Panc1 (cell line): ENCODE data around the gene ARHGEF17. TPM values are rescaled to one million over a fixed set of nuclear protein-coding genes. Genes with fewer than 3 reads are reported as not detected.

Source experiments
- ATAC-seq: fragments of 200-7000 bp; cut with Tn5 transposase; 2 replicates; pipeline ENCODE4 v1.9.1; 2020; ENCODE audit warnings: mild to moderate bottlenecking, moderate library complexity
- BruUV-seq: library from RNA; stranded (reverse); fragments of 400-500 nt; replicated peaks from 2 replicates; lab custom pipeline; 2021; lab: Mats Ljungman, UMichigan
- CTCF ChIA-PET: fragments of 300-600 bp; sonication (Branson Sonifier 250); formaldehyde crosslinking; loops from one replicate; lab custom pipeline; 2022; ENCODE audit warnings: antibody characterized with exemption; lab: Charles Lee
- POLR2A ChIA-PET: fragments of 300-600 bp; sonication (Branson Sonifier 250); formaldehyde crosslinking; loops from one replicate; lab custom pipeline; 2022; ENCODE audit warnings: antibody characterized with exemption; lab: Charles Lee
- DNase-seq: peaks from one replicate; pipeline ENCODE4 v3.0.0-alpha.2; 2010; ENCODE audit warnings: low read depth, low spot score
- H3K27ac ChIP-seq: 2 replicates; pipeline ENCODE4 v1.5.1; 2011; ENCODE audit warnings: mild to moderate bottlenecking, low read length, inconsistent platforms
- H3K27me3 ChIP-seq: fragments of 200-500 bp; sonication (Bioruptor generic); 2 replicates; pipeline ENCODE4 v1.6.0; 2014; ENCODE audit warnings: low read length, inconsistent platforms; ENCODE audit not compliant: control insufficient read depth, insufficient read depth
- H3K36me3 ChIP-seq: fragments of 200-500 bp; sonication (Bioruptor generic); 2 replicates; pipeline ENCODE4 v1.5.1; 2014; ENCODE audit warnings: inconsistent platforms, mild to moderate bottlenecking, low read length, moderate library complexity; ENCODE audit not compliant: control insufficient read depth, insufficient read depth
- H3K4me1 ChIP-seq: 2 replicates; pipeline ENCODE4 v1.5.1; 2011; ENCODE audit warnings: inconsistent platforms, mild to moderate bottlenecking, low read length, moderate library complexity; ENCODE audit not compliant: control insufficient read depth, insufficient read depth
- H3K4me3 ChIP-seq, 2 experiments: 2 replicates each; pipeline ENCODE4 v1.5.1; 2011 to 2012; ENCODE audit warnings: low read depth in 2 of 2, low read length in 2 of 2, mild to moderate bottlenecking in 2 of 2, inconsistent platforms in 1 of 2, moderate library complexity in 1 of 2
- H3K9me3 ChIP-seq: fragments of 200-500 bp; sonication (Bioruptor generic); 2 replicates; pipeline ENCODE4 v1.5.1; 2014; ENCODE audit warnings: low read depth, mild to moderate bottlenecking, inconsistent platforms, low read length, moderate library complexity; ENCODE audit not compliant: control insufficient read depth, insufficient read depth
- POLR2AphosphoS5 ChIP-seq: IDR thresholded peaks from 2 replicates; pipeline ENCODE4 v1.6.1; 2012; ENCODE audit warnings: mild to moderate bottlenecking, low read depth, low read length, moderate library complexity
- REST ChIP-seq, 2 experiments: IDR thresholded peaks; 2 replicates each; pipeline ENCODE4 v1.6.1; 2011 to 2012; ENCODE audit warnings: low read depth in 2 of 2, control low read depth in 1 of 2, low read length in 1 of 2, mild to moderate bottlenecking in 1 of 2, moderate library complexity in 1 of 2; ENCODE audit not compliant: insufficient read depth in 1 of 2
- TCF7L2 ChIP-seq: IDR thresholded peaks from 2 replicates; pipeline ENCODE4 v1.6.1; 2011; ENCODE audit warnings: mild to moderate bottlenecking, low read depth, low read length, inconsistent platforms
- in situ Hi-C: cut with HindIII; loops from 2 replicates; pipeline ENCODE4 v1.10.0; 2016; ENCODE audit warnings: low sequenced_read_pairs, low pct_unique_long_range_greater_than_20kb
- intact Hi-C: fragments of 100-400 bp; cut with micrococcal nuclease; formaldehyde crosslinking; loops from one replicate; pipeline ENCODE4 v1.10.0; 2022; ENCODE audit not compliant: unreplicated experiment
- total RNA-seq: library from RNA; stranded (reverse); gene quantifications from one replicate; pipeline ENCODE4 v1.2.1, GENCODE V29; 2021; ENCODE audit not compliant: unreplicated experiment

The ARHGEF17 gene
- total RNA-seq, 1 experiment from 2014 or later = 43.2 TPM

GRCh38 chr11:73388265-73389133 is 80.4 kb downstream of the ARHGEF17 start:
- Histone ChIP-seq H3K4me1 (peaks cover 32% of the 10 kb centered on the region), H3K4me3 (no peak overlapping the region), H3K27ac (no peak overlapping the region), H3K9me3 (no peaks in the 10 kb centered on the region), H3K27me3 (no peaks in the 10 kb centered on the region), H3K36me3 (no peaks in the 10 kb centered on the region)
- ATAC-seq (no peak), DNase-seq (no peak)
- POLR2A ChIA-PET = interaction anchor here (1.5 kb wide), 1 partner anchor 17 kb away, joined by 3 read pairs; no protein-coding TSS in a partner anchor
- no peak for TF ChIP-seq POLR2AphosphoS5
- 0 out of 4 replicates have a peak, but pooled peaks of 1 of the 2 experiments have one; percentile 39 for TF ChIP-seq REST (IDR thresholded peaks at IDR 0.05; ENCODE audit: insufficient read depth in 1 of 2, low read depth in 2 of 2, low read length in 1 of 2)
- intact Hi-C loops = no loop called here
- CTCF ChIA-PET = interaction anchor here (1.5 kb wide), 1 partner anchor 37 kb away, joined by 5 read pairs; no protein-coding TSS in a partner anchor
- in situ Hi-C loops = no loop called here
- no TSS peak for BruUV-seq

DNA sequence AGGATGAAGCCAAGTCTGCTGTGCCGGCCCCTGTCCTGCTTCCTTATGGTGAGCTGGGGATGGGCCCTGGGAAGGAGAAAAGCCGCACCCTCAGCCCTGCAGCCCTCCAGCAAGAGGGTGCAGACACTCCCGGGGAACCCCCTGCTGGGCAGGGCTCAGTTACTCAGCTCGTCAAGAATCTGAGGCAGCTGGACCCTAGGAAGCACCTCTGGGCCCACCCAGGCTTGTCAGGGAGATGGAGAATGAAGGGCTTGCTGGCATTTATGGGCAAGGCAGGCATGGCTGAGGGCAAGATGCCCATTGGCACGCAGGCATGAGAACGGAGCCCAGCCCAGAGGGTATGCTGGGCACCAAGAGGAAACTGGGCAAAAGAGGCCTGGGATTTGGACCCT is 81.1 kb downstream of the ARHGEF17 start:
- Histone ChIP-seq H3K4me3 (no peak overlapping the region), H3K27ac (no peak overlapping the region), H3K4me1 (peaks cover 25% of the 10 kb centered on the region), H3K9me3 (no peaks in the 10 kb centered on the region), H3K27me3 (no peaks in the 10 kb centered on the region), H3K36me3 (no peaks in the 10 kb centered on the region)
- DNase-seq (no peak), ATAC-seq (no peak)
- intact Hi-C loops = no loop called here
- no TSS peak for BruUV-seq
- ChIA-PET CTCF (no interaction called here), POLR2A (interaction anchor here (1.5 kb wide), 1 partner anchor 17 kb away, joined by 3 read pairs; no protein-coding TSS in a partner anchor)
- TF ChIP-seq REST (IDR thresholded peaks at IDR 0.05; ENCODE audit: insufficient read depth in 1 of 2, low read depth in 2 of 2, low read length in 1 of 2) (no peak), POLR2AphosphoS5 (no peak), TCF7L2 (no peak)
- in situ Hi-C loops = no loop called here
